Fibroblast of gingiva (primary cell): Measurements from ENCODE around the gene ZNF296.
"Not testable (repeated sequence)": the region's sequence is repeated elsewhere in the genome, so short reads cannot be mapped to it uniquely, and the experiment has no call there.

ENCODE experiments used
- DNase-seq: peaks from one replicate; pipeline ENCODE4 v3.0.0-alpha.2; 2011; ENCODE audit warnings: low read depth

ZNF296 gene

GRCh38 chr19:45076029-45076850, at the start of gene ZNF296:
ZNF296 (minus strand) TSS chr19:45076478; CDS start chr19:45076373, 105 bp downstream.
- DNase-seq, result peak; percentile 48

GRCh38 chr19:45125360-45125759, 49.1 kb upstream of the ZNF296 start:
- no peak for DNase-seq

GRCh38 chr19:45124021-45124420, 47.7 kb upstream of the ZNF296 start:
- DNase-seq, result no peak

GRCh38 chr19:45123440-45123850, 47.2 kb upstream of the ZNF296 start:
- no peak for DNase-seq

GRCh38 chr19:45122832-45123231, 46.6 kb upstream of the ZNF296 start:
- no peak for DNase-seq

- DNase-seq, result no peak
These were observed 45.6 kb upstream of the ZNF296 start for GRCh38 chr19:45121827-45122345.

GRCh38 chr19:45119582-45119981, 43.3 kb upstream of the ZNF296 start:
- no peak for DNase-seq

GRCh38 chr19:45118591-45119355, 42.5 kb upstream of the ZNF296 start:
- DNase-seq, result not testable (repeated sequence)

GRCh38 chr19:45118106-45118505, 41.8 kb upstream of the ZNF296 start:
- DNase-seq, result no peak

GRCh38 chr19:45117671-45118070, 41.4 kb upstream of the ZNF296 start:
- no peak for DNase-seq

- no peak for DNase-seq
These were observed 40.9 kb upstream of the ZNF296 start for GRCh38 chr19:45117167-45117594.

- DNase-seq, result peak; percentile 10
These were observed 39.7 kb upstream of the ZNF296 start for GRCh38 chr19:45115809-45116615.

GRCh38 chr19:45114116-45114515, 37.8 kb upstream of the ZNF296 start:
- no peak for DNase-seq

- DNase-seq, result no peak
These were observed 37.4 kb upstream of the ZNF296 start for GRCh38 chr19:45113628-45114027.

- no peak for DNase-seq
These were observed 36.0 kb upstream of the ZNF296 start for GRCh38 chr19:45112111-45112827.

- DNase-seq, result no peak
These were observed 34.6 kb upstream of the ZNF296 start for GRCh38 chr19:45110851-45111266.

GRCh38 chr19:45107621-45108150, 31.4 kb upstream of the ZNF296 start:
- no peak for DNase-seq

GRCh38 chr19:45106363-45106762, 30.1 kb upstream of the ZNF296 start:
- DNase-seq, result not testable (repeated sequence)

- no peak for DNase-seq
These were observed 28.5 kb upstream of the ZNF296 start for GRCh38 chr19:45104658-45105349.

GRCh38 chr19:45103508-45104319, 27.4 kb upstream of the ZNF296 start:
- DNase-seq, result no peak
